ENCODE results near the gene CDCA7.
"Not testable (repeated sequence)": the region's sequence is repeated elsewhere in the genome, so short reads cannot be mapped to it uniquely, and the experiment has no call there.

Gene CDCA7

DNA sequence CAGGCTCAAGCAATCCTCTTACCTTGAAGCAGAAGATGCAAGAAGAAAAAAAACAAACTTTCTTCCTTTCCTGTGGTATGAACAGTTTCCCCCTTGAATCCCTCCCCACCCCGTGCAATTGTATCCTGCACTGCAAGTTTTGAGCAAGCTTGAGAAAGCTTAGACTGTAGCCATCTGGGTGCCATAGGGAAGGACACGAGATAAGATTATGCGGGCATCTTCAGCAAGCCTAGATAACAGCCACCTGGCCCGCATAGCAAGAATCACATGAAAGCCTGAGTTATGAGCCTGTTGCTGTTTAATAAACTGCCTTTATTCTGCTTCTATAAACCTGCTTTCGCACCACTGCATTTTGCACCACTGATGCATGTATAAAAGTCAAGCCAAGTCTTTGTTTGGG is 27.3 kb upstream of the CDCA7 start:
- no peaks in the 10 kb centered on the region for H3F3A ChIP-seq (ENCODE audit: insufficient read depth, low read length)
- H3K27ac ChIP-seq (ENCODE audit: low read depth, low read length, poor library complexity, severe bottlenecking), result no peak overlapping the region
- H3K79me2 ChIP-seq (ENCODE audit: insufficient read depth, low read length), result no peaks in the 10 kb centered on the region
- no peaks in the 10 kb centered on the region for H4K20me1 ChIP-seq (ENCODE audit: insufficient read depth, low read length)
- H3K27me3 ChIP-seq (ENCODE audit: insufficient read depth, low read length), result no peaks in the 10 kb centered on the region; the same call in 1 of the 2 replicates
- no peaks in the 10 kb centered on the region; the same call in 1 of the 2 replicates for H3K36me3 ChIP-seq (ENCODE audit: insufficient read depth, low read length)
- no peak overlapping the region for H3K4me2 ChIP-seq (ENCODE audit: low read length)
- H3K9ac ChIP-seq (ENCODE audit: low read length), result no peak overlapping the region
- no peak overlapping the region for H2AFZ ChIP-seq (ENCODE audit: low read length)
- H3K9me3 ChIP-seq (ENCODE audit: low read length), result peaks cover under 1% of the 10 kb centered on the region
- TF ChIP-seq EZH2 (IDR thresholded peaks at IDR 0.05; ENCODE audit: borderline replicate concordance, low read length), result no peak
- TF ChIP-seq, protein P1, sequence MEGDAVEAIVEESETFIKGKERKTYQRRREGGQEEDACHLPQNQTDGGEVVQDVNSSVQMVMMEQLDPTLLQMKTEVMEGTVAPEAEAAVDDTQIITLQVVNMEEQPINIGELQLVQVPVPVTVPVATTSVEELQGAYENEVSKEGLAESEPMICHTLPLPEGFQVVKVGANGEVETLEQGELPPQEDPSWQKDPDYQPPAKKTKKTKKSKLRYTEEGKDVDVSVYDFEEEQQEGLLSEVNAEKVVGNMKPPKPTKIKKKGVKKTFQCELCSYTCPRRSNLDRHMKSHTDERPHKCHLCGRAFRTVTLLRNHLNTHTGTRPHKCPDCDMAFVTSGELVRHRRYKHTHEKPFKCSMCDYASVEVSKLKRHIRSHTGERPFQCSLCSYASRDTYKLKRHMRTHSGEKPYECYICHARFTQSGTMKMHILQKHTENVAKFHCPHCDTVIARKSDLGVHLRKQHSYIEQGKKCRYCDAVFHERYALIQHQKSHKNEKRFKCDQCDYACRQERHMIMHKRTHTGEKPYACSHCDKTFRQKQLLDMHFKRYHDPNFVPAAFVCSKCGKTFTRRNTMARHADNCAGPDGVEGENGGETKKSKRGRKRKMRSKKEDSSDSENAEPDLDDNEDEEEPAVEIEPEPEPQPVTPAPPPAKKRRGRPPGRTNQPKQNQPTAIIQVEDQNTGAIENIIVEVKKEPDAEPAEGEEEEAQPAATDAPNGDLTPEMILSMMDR (IDR thresholded peaks at IDR 0.05; ENCODE audit: low read length), result no peak
- no peak overlapping the region for H3K4me3 ChIP-seq (ENCODE audit: low read depth, low read length, poor library complexity, severe bottlenecking)
- H3K4me1 ChIP-seq (ENCODE audit: insufficient read depth, low read length, severe bottlenecking), result no peaks in the 10 kb centered on the region
- H3K9me2 ChIP-seq (ENCODE audit: low read depth, low read length), result no peaks in the 10 kb centered on the region

DNA sequence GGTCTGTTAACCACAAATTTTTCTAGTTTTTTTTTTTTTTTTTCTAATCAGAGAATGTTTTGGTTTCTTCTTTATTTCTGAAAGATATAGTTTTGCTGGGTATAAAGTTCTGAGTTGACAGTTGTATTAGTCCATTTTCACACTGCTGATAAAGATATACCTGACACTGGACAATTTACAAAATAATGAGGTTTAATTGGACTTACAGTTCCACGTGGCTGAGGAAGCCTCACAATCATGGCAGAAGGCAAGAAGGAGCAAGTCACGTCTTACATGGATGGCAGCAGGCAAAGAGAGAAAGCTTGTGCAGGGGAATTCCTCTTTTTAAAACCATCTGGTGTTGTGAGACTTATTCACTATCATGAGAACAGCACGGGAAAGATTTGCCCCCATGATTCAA is 21.7 kb upstream of the CDCA7 start:
- H4K20me1 ChIP-seq (ENCODE audit: insufficient read depth, low read length); H3K4me1 ChIP-seq (ENCODE audit: insufficient read depth, low read length, severe bottlenecking); H3K36me3 ChIP-seq (ENCODE audit: insufficient read depth, low read length); H3K27ac ChIP-seq (ENCODE audit: low read depth, low read length, poor library complexity, severe bottlenecking); H2AFZ ChIP-seq (ENCODE audit: low read length); H3K4me2 ChIP-seq (ENCODE audit: low read length); H3K4me3 ChIP-seq (ENCODE audit: low read depth, low read length, poor library complexity, severe bottlenecking); H3K79me2 ChIP-seq (ENCODE audit: insufficient read depth, low read length); H3K9ac ChIP-seq (ENCODE audit: low read length); H3K9me2 ChIP-seq (ENCODE audit: low read depth, low read length); H3K27me3 ChIP-seq (ENCODE audit: insufficient read depth, low read length); H3F3A ChIP-seq (ENCODE audit: insufficient read depth, low read length): not testable (repeated sequence)
- H3K9me3 ChIP-seq (ENCODE audit: low read length), result peaks cover 11% of the 10 kb centered on the region

DNA sequence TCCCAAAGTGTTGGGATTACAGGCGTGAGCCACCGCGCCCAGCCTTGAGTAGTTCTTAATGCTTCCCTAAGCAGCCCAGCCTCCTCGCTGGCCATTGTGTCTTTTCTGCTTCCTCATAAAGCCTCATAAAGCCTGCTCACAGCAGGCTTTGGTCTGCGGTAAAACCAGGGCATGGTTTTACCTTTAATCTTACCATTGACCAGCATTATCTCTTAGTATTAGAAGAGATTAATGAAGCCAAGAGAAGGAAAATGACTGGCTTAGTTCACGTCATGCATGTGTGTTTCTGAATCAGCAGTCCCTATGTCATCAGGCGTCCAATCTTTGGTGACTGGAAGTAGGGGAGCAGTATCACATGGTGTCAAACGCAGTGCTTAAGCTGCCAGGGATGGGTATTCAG is 14.9 kb upstream of the CDCA7 start:
- Histone ChIP-seq H3K27ac (ENCODE audit: low read depth, low read length, poor library complexity, severe bottlenecking) (no peak overlapping the region), H3K9ac (ENCODE audit: low read length) (no peak overlapping the region), H2AFZ (ENCODE audit: low read length) (no peak overlapping the region), H3K9me2 (ENCODE audit: low read depth, low read length) (no peaks in the 10 kb centered on the region), H3K79me2 (ENCODE audit: insufficient read depth, low read length) (no peaks in the 10 kb centered on the region), H3K4me2 (ENCODE audit: low read length) (no peak overlapping the region), H3K4me1 (ENCODE audit: insufficient read depth, low read length, severe bottlenecking) (peaks cover 11% of the 10 kb centered on the region), H3K9me3 (ENCODE audit: low read length) (no peaks in the 10 kb centered on the region), H3K27me3 (ENCODE audit: insufficient read depth, low read length) (no peaks in the 10 kb centered on the region), H3K4me3 (ENCODE audit: low read depth, low read length, poor library complexity, severe bottlenecking) (no peak overlapping the region), H3F3A (ENCODE audit: insufficient read depth, low read length) (no peaks in the 10 kb centered on the region), H3K36me3 (ENCODE audit: insufficient read depth, low read length) (no peaks in the 10 kb centered on the region), H4K20me1 (ENCODE audit: insufficient read depth, low read length) (no peaks in the 10 kb centered on the region)
- no peak for TF ChIP-seq EZH2 (IDR thresholded peaks at IDR 0.05; ENCODE audit: borderline replicate concordance, low read length)
- TF ChIP-seq, protein P1 (IDR thresholded peaks at IDR 0.05; ENCODE audit: low read length), result no peak

DNA sequence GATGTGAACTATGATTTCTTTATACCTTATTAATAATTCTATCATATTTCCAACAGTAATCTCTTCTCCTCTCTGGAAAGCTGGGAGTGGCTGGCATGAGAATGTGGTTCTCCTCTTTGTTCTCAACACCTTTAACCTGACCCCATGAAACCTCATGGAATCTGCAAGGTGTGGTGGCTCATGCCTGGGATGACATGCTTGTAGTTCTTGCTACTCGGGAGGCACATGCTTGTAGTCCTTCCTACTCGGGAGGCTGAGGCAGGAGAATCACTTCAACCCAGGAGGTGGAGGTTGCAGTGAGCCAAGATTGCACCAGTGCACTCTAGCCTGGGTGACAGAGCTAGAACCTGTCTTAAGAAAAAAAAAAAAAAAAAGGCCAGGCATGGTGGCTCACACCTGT is 10.8 kb upstream of the CDCA7 start:
- Histone ChIP-seq H3K4me2 (ENCODE audit: low read length) (no peak overlapping the region), H2AFZ (ENCODE audit: low read length) (no peak overlapping the region), H3K9me3 (ENCODE audit: low read length) (peaks cover 11% of the 10 kb centered on the region), H3K79me2 (ENCODE audit: insufficient read depth, low read length) (no peaks in the 10 kb centered on the region), H3K36me3 (ENCODE audit: insufficient read depth, low read length) (no peaks in the 10 kb centered on the region; the same call in 1 of the 2 replicates), H4K20me1 (ENCODE audit: insufficient read depth, low read length) (no peaks in the 10 kb centered on the region), H3K4me3 (ENCODE audit: low read depth, low read length, poor library complexity, severe bottlenecking) (no peak overlapping the region), H3K27me3 (ENCODE audit: insufficient read depth, low read length) (no peaks in the 10 kb centered on the region), H3K9ac (ENCODE audit: low read length) (no peak overlapping the region), H3K27ac (ENCODE audit: low read depth, low read length, poor library complexity, severe bottlenecking) (no peak overlapping the region), H3K9me2 (ENCODE audit: low read depth, low read length) (no peaks in the 10 kb centered on the region), H3F3A (ENCODE audit: insufficient read depth, low read length) (0 out of 2 replicates have a peak, but pooled peaks cover 6% of the 10 kb centered on the region), H3K4me1 (ENCODE audit: insufficient read depth, low read length, severe bottlenecking) (no peaks in the 10 kb centered on the region)
- TF ChIP-seq, protein P1 (IDR thresholded peaks at IDR 0.05; ENCODE audit: low read length), result no peak
- no peak for TF ChIP-seq EZH2 (IDR thresholded peaks at IDR 0.05; ENCODE audit: borderline replicate concordance, low read length)

Data from OCI-LY1 (cell line).